HG03378 (cell line): ENCODE results near the gene MASP1.
"Not testable (repeated sequence)": the region's sequence is repeated elsewhere in the genome, so short reads cannot be mapped to it uniquely, and the experiment has no call there.

Experiments used
- ATAC-seq: cut with Tn5 transposase; IDR thresholded peaks from one replicate; pipeline ENCODE4 v1.9.1; 2021; ENCODE audit warnings: mild to moderate bottlenecking, moderate library complexity; ENCODE audit not compliant: unreplicated experiment

Gene MASP1

GRCh38 chr3:187228740-187229139 lies 62.8 kb downstream of the MASP1 start:
- ATAC-seq: no peak

GRCh38 chr3:187227658-187228258 lies 63.8 kb downstream of the MASP1 start:
- ATAC-seq: no peak

- ATAC-seq: no peak
These were observed 67.7 kb downstream of the MASP1 start for GRCh38 chr3:187223799-187224198.

- ATAC-seq: no peak
These were observed 68.7 kb downstream of the MASP1 start for GRCh38 chr3:187222801-187223200.

- no peak for ATAC-seq
These were observed 76.1 kb downstream of the MASP1 start for GRCh38 chr3:187215460-187215859.

GRCh38 chr3:187213616-187214015 lies 77.9 kb downstream of the MASP1 start:
- no peak for ATAC-seq

- no peak for ATAC-seq
These were observed 78.8 kb downstream of the MASP1 start for GRCh38 chr3:187212705-187213104.

- ATAC-seq: no peak
These were observed 79.4 kb downstream of the MASP1 start for GRCh38 chr3:187212196-187212545.

- no peak for ATAC-seq
These were observed 79.9 kb downstream of the MASP1 start for GRCh38 chr3:187211532-187212195.

- peak; percentile 83 for ATAC-seq
These were observed 80.8 kb downstream of the MASP1 start for GRCh38 chr3:187210545-187211327.

- ATAC-seq: no peak
These were observed 81.4 kb downstream of the MASP1 start for GRCh38 chr3:187210091-187210490.

GRCh38 chr3:187209491-187209890 lies 82.0 kb downstream of the MASP1 start:
- no peak for ATAC-seq

GRCh38 chr3:187208159-187208558 lies 83.4 kb downstream of the MASP1 start:
- no peak for ATAC-seq

- ATAC-seq: no peak
These were observed 83.9 kb downstream of the MASP1 start for GRCh38 chr3:187207624-187208023.

- no peak for ATAC-seq
These were observed 84.5 kb downstream of the MASP1 start for GRCh38 chr3:187207062-187207461.

GRCh38 chr3:187205683-187206082 lies 85.9 kb downstream of the MASP1 start:
- no peak for ATAC-seq

GRCh38 chr3:187199463-187200050 lies 92.0 kb downstream of the MASP1 start:
- not testable (repeated sequence) for ATAC-seq

- ATAC-seq: no peak
These were observed 93.0 kb downstream of the MASP1 start for GRCh38 chr3:187198490-187198889.

GRCh38 chr3:187197335-187197649 lies 94.2 kb downstream of the MASP1 start, which contains the start of gene RTP1:
Gene RTP1, plus strand, starts transcription at chr3:187197486. Its CDS starts 30 bp downstream, at chr3:187197516.
- no peak for ATAC-seq

- ATAC-seq: no peak
These were observed 94.8 kb downstream of the MASP1 start for GRCh38 chr3:187196573-187197334.

GRCh38 chr3:187193181-187193580 lies 98.4 kb downstream of the MASP1 start:
- no peak for ATAC-seq
